Uterus (tissue), 2 donors: ENCODE measurements around the gene QPCT.

ENCODE experiments used
- POLR2A ChIP-seq, 2 donors: fragments of 450-650 bp; IDR thresholded peaks; one replicate each; pipeline ENCODE4 v1.6.1; 2016; ENCODE audit warnings: antibody characterized with exemption in 2 of 2, mild to moderate bottlenecking in 1 of 2, moderate library complexity in 1 of 2
- TF ChIP-seq, protein P1 (sequence below), 4 experiments: fragments of 200-600 bp in 2 of 4; fragments of 450-650 bp in 2 of 4; sonication (generic) in 2 of 4; IDR thresholded peaks; one replicate each; pipeline ENCODE4 v1.5.1; 2016 to 2019; ENCODE audit warnings: antibody characterized with exemption in 4 of 4, mild to moderate bottlenecking in 2 of 4, moderate library complexity in 1 of 4

DNA sequence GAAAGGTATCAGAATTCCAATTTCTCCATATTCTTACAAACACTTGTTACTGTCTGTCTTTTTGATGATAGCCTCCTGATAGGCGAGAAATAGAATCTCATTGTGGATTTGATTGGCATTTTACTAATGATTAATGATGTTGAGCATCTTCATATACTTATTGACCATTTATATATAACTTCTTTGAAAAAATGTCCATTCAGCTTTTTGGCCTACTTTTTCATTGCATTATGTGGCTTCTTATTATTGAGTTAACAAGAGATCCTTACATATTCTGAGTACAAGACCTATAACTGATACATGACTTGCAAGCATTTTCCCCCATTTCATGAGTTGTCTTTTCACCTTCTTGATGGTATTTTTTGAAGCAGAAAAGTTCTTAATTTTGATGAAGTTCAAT, 54.6 kb downstream of the QPCT start:
- TF ChIP-seq, protein P1, sequence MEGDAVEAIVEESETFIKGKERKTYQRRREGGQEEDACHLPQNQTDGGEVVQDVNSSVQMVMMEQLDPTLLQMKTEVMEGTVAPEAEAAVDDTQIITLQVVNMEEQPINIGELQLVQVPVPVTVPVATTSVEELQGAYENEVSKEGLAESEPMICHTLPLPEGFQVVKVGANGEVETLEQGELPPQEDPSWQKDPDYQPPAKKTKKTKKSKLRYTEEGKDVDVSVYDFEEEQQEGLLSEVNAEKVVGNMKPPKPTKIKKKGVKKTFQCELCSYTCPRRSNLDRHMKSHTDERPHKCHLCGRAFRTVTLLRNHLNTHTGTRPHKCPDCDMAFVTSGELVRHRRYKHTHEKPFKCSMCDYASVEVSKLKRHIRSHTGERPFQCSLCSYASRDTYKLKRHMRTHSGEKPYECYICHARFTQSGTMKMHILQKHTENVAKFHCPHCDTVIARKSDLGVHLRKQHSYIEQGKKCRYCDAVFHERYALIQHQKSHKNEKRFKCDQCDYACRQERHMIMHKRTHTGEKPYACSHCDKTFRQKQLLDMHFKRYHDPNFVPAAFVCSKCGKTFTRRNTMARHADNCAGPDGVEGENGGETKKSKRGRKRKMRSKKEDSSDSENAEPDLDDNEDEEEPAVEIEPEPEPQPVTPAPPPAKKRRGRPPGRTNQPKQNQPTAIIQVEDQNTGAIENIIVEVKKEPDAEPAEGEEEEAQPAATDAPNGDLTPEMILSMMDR (IDR thresholded peaks at IDR 0.05): no peak
- TF ChIP-seq POLR2A (IDR thresholded peaks at IDR 0.05): no peak
